Liver (tissue), 9 donors: ENCODE measurements around the gene NMB. TPM values are rescaled to one million over a fixed set of nuclear protein-coding genes. Genes with fewer than 3 reads are reported as not detected.

Experiments used
- DNase-seq: peaks from one replicate; pipeline ENCODE4 v3.0.0-alpha.2; 2017; ENCODE audit warnings: low spot score
- H3K27ac ChIP-seq, 2 donors: one replicate each; pipeline ENCODE4 v1.7.0; 2013; ENCODE audit warnings: inconsistent platforms in 2 of 2, low read length in 2 of 2, control low read depth in 1 of 2, low read depth in 1 of 2, mild to moderate bottlenecking in 1 of 2
- H3K27me3 ChIP-seq, 4 donors: one replicate each; pipeline versions ENCODE4 v1.6.1 to v1.7.0; 2013; ENCODE audit warnings: low read length in 3 of 4, inconsistent platforms in 1 of 4, mild to moderate bottlenecking in 1 of 4, moderate library complexity in 1 of 4; ENCODE audit not compliant: control insufficient read depth in 4 of 4, insufficient read depth in 4 of 4
- H3K36me3 ChIP-seq, 4 donors: one replicate each; pipeline versions ENCODE4 v1.6.1 to v1.7.0; 2013; ENCODE audit warnings: low read length in 3 of 4, mild to moderate bottlenecking in 3 of 4, low read depth in 1 of 4, moderate library complexity in 1 of 4; ENCODE audit not compliant: control insufficient read depth in 4 of 4, insufficient read depth in 3 of 4
- H3K4me1 ChIP-seq, 4 donors: one replicate each; pipeline versions ENCODE4 v1.6.1 to v1.7.0; 2013; ENCODE audit warnings: low read length in 3 of 4, mild to moderate bottlenecking in 3 of 4, moderate library complexity in 1 of 4; ENCODE audit not compliant: control insufficient read depth in 4 of 4, insufficient read depth in 4 of 4
- H3K4me3 ChIP-seq, 3 donors: one replicate each; pipeline versions ENCODE4 v1.6.1 to v1.7.0; 2013; ENCODE audit warnings: low read length in 3 of 3, control low read depth in 1 of 3, low read depth in 1 of 3, mild to moderate bottlenecking in 1 of 3
- H3K9ac ChIP-seq, 2 donors: one replicate each; pipeline ENCODE4 v1.7.0; 2013; ENCODE audit warnings: low read length in 2 of 2, mild to moderate bottlenecking in 2 of 2, moderate library complexity in 2 of 2, control low read depth in 1 of 2, low read depth in 1 of 2
- H3K9me3 ChIP-seq, 4 donors: one replicate each; pipeline versions ENCODE4 v1.6.1 to v1.7.0; 2013; ENCODE audit warnings: low read length in 3 of 4; ENCODE audit not compliant: control insufficient read depth in 4 of 4
- ATF3 ChIP-seq: IDR thresholded peaks from 2 replicates; pipeline ENCODE4 v1.6.1; 2016; ENCODE audit warnings: antibody characterized with exemption
- CTCF ChIP-seq: fragments of 150-350 bp; IDR thresholded peaks from 2 replicates; pipeline ENCODE4 v1.5.1; 2017; ENCODE audit warnings: improper control_type of control experiment, low read depth, low read length; ENCODE audit not compliant: missing input control
- FOXA1 ChIP-seq: IDR thresholded peaks from 2 replicates; pipeline ENCODE4 v1.6.1; 2016; ENCODE audit warnings: antibody characterized with exemption
- FOXA2 ChIP-seq: IDR thresholded peaks from 2 replicates; pipeline ENCODE4 v1.6.1; 2016; ENCODE audit warnings: antibody characterized with exemption
- GABPA ChIP-seq, 2 donors: IDR thresholded peaks in 1 of 2; conservative IDR thresholded peaks in 1 of 2; 2 replicates each; pipeline ENCODE4 v1.6.1; 2016; ENCODE audit warnings: antibody characterized with exemption in 2 of 2, mild to moderate bottlenecking in 1 of 2, moderate library complexity in 1 of 2
- HNF4A ChIP-seq, 2 donors: conservative IDR thresholded peaks; 2 replicates each; pipeline ENCODE4 v1.6.1; 2016; ENCODE audit warnings: antibody characterized with exemption in 2 of 2, mild to moderate bottlenecking in 2 of 2
- HNF4G ChIP-seq: IDR thresholded peaks from 2 replicates; pipeline ENCODE4 v1.6.1; 2016; ENCODE audit warnings: antibody characterized with exemption
- NR2F2 ChIP-seq: IDR thresholded peaks from 2 replicates; pipeline ENCODE4 v1.6.1; 2016; ENCODE audit warnings: antibody characterized with exemption
- RAD21 ChIP-seq, 2 donors: IDR thresholded peaks; 2 replicates each; pipeline ENCODE4 v1.6.1; 2016; ENCODE audit warnings: antibody characterized with exemption in 2 of 2, mild to moderate bottlenecking in 2 of 2
- RXRA ChIP-seq, 2 donors: IDR thresholded peaks; 2 replicates each; pipeline ENCODE4 v1.6.1; 2017 to 2018; ENCODE audit warnings: antibody characterized with exemption in 2 of 2, mild to moderate bottlenecking in 1 of 2
- SP1 ChIP-seq: IDR thresholded peaks from 2 replicates; pipeline ENCODE4 v1.6.1; 2018; ENCODE audit warnings: antibody characterized with exemption, mild to moderate bottlenecking
- TAF1 ChIP-seq: conservative IDR thresholded peaks from 2 replicates; pipeline ENCODE4 v1.6.1; 2016; ENCODE audit warnings: antibody characterized with exemption, mild to moderate bottlenecking
- YY1 ChIP-seq: IDR thresholded peaks from 2 replicates; pipeline ENCODE4 v1.6.1; 2016; ENCODE audit warnings: antibody characterized with exemption, mild to moderate bottlenecking
- ZBTB33 ChIP-seq: IDR thresholded peaks from 2 replicates; pipeline ENCODE4 v1.6.1; 2016; ENCODE audit warnings: antibody characterized with exemption
- WGBS: extraction: QIAGEN DNeasy Blood & Tissue Kit; methylation state at CpG from one replicate; pipeline ENCODE4 v1.1.7; 2013; 5-methylcytosine and 5-hydroxymethylcytosine counted together
- polyA plus RNA-seq, 2 donors: library from polyadenylated mRNA; stranded (reverse) in 1 of 2; unstranded in 1 of 2; fragments of 200-250 nt in 1 of 2; fragments of >200 nt in 1 of 2; fragmentation: Nextera tagmentation in 1 of 2; extraction: Ambion mirVana in 1 of 2; gene quantifications; one replicate each; pipeline versions ENCODE4 v1.2.1 to v1.2.3, GENCODE V29; 2013 to 2015
- total RNA-seq, 2 donors: library from RNA; depleted of rRNA; stranded (reverse); fragments of >200 nt; gene quantifications; one replicate each; pipeline ENCODE4 v1.2.3, GENCODE V29; 2014
- TF ChIP-seq, protein P1 (sequence below): IDR thresholded peaks from 2 replicates; pipeline ENCODE4 v1.6.1; 2016; ENCODE audit warnings: antibody characterized with exemption, mild to moderate bottlenecking
- TF ChIP-seq, protein P2 (sequence below): IDR thresholded peaks from 2 replicates; pipeline ENCODE4 v1.6.1; 2016; ENCODE audit warnings: antibody characterized with exemption
- donor health status: healthy.
- donor health status: healthy.
- donor health status: healthy.
- donor health status: healthy.
- donor health status: healthy.

Gene NMB
- total and polyA plus RNA-seq, 4 donors = 0.59 to 1.8 (median 1.1) TPM

GRCh38 chr15:84609818-84610525 is 48.0 kb downstream of the NMB start:
- no peak for TF ChIP-seq TAF1
- TF ChIP-seq, protein P1, sequence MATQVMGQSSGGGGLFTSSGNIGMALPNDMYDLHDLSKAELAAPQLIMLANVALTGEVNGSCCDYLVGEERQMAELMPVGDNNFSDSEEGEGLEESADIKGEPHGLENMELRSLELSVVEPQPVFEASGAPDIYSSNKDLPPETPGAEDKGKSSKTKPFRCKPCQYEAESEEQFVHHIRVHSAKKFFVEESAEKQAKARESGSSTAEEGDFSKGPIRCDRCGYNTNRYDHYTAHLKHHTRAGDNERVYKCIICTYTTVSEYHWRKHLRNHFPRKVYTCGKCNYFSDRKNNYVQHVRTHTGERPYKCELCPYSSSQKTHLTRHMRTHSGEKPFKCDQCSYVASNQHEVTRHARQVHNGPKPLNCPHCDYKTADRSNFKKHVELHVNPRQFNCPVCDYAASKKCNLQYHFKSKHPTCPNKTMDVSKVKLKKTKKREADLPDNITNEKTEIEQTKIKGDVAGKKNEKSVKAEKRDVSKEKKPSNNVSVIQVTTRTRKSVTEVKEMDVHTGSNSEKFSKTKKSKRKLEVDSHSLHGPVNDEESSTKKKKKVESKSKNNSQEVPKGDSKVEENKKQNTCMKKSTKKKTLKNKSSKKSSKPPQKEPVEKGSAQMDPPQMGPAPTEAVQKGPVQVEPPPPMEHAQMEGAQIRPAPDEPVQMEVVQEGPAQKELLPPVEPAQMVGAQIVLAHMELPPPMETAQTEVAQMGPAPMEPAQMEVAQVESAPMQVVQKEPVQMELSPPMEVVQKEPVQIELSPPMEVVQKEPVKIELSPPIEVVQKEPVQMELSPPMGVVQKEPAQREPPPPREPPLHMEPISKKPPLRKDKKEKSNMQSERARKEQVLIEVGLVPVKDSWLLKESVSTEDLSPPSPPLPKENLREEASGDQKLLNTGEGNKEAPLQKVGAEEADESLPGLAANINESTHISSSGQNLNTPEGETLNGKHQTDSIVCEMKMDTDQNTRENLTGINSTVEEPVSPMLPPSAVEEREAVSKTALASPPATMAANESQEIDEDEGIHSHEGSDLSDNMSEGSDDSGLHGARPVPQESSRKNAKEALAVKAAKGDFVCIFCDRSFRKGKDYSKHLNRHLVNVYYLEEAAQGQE = no peak
- TF ChIP-seq CTCF = no peak
- peak; percentile 17 for TF ChIP-seq SP1
- TF ChIP-seq RXRA (IDR thresholded peaks at IDR 0.05) = peak in 1 of 2 donors; percentile 49
- TF ChIP-seq FOXA1 = peak; percentile 14
- TF ChIP-seq HNF4A (conservative IDR thresholded peaks at IDR 0.05) = peak; percentile 10 to 45
- TF ChIP-seq, protein P2, sequence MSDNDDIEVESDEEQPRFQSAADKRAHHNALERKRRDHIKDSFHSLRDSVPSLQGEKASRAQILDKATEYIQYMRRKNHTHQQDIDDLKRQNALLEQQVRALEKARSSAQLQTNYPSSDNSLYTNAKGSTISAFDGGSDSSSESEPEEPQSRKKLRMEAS = peak; percentile 82
- no peak for TF ChIP-seq HNF4G
- no peak for DNase-seq
- no peak overlapping the region for H3K4me3 ChIP-seq
- H3K36me3 ChIP-seq = peaks cover 0 to 6% (median under 1%) of the 10 kb centered on the region in 4 donors
- H3K9me3 ChIP-seq = no peaks in the 10 kb centered on the region
- peak overlapping the region in 1 of 2 donors; percentile 61 for H3K27ac ChIP-seq
- H3K27me3 ChIP-seq = no peaks in the 10 kb centered on the region
- WGBS = 51% methylated on average over 11 of the region's 11 CpGs
- peaks cover 16 to 42% (median 23%) of the 10 kb centered on the region in 4 donors for H3K4me1 ChIP-seq
- H3K9ac ChIP-seq = no peak overlapping the region

DNA sequence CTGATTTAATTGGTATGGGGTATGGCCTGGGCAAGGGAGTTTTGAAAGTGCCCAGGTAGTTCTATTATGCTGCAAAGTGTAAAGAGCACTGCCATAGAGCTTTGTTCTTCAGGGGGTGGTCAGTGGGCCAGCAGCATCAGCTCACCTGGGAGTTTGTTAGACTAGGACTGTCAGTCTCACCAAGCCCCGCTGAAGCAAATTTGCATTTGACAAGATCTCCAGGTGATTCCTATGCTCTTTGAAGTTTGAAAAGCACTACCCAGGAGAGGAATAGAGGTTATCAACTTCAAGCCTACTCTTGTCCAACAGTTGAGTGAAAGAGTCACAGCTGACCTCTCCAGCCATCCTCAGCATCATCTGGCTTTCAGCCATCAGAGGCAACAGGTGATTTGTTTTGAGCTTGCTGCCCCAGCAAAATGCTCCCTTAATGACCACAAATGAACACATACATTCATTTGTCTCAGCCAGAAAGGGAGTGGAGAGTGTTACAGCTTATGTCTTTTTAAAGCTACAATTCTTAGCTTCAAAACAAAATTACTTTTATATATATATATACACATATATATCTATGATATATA is 49.2 kb downstream of the NMB start:
- TF ChIP-seq FOXA1 (no peak), FOXA2 (no peak), RAD21 (IDR thresholded peaks at IDR 0.05) (no peak), CTCF (no peak), NR2F2 (no peak), GABPA (IDR thresholded peaks at IDR 0.05 in 1 of 2, conservative IDR thresholded peaks at IDR 0.05 in 1 of 2) (no peak), TAF1 (no peak), ATF3 (no peak), YY1 (no peak), ZBTB33 (no peak)
- TF ChIP-seq, protein P2 = no peak
- TF ChIP-seq, protein P1 = no peak
- Histone ChIP-seq H3K4me1 (peaks cover 16 to 45% (median 26%) of the 10 kb centered on the region in 4 donors), H3K27me3 (no peaks in the 10 kb centered on the region), H3K36me3 (peaks cover 1 to 6% (median 4%) of the 10 kb centered on the region in 4 donors), H3K9ac (no peak overlapping the region), H3K27ac (no peak overlapping the region), H3K9me3 (no peaks in the 10 kb centered on the region), H3K4me3 (no peak overlapping the region)
- no peak for DNase-seq
- 85% methylated on average over 1 of the region's 1 CpG for WGBS
